ENCODE results near the gene CYSTM1.

- TF ChIP-seq CEBPB (IDR thresholded peaks at IDR 0.05) (no peak), EP300 (IDR thresholded peaks at IDR 0.05) (no peak), MYC (IDR thresholded peaks at IDR 0.05; ENCODE audit: borderline replicate concordance, low read length) (no peak), POLR2A (IDR thresholded peaks at IDR 0.05; ENCODE audit: low read length) (no peak), CTCF (IDR thresholded peaks at IDR 0.05) (no peak), RAD21 (conservative IDR thresholded peaks at IDR 0.05 in 1 of 2, IDR thresholded peaks at IDR 0.05 in 1 of 2) (no peak), JUNB (IDR thresholded peaks at IDR 0.05) (no peak), CBX2 (IDR thresholded peaks at IDR 0.05; ENCODE audit: borderline replicate concordance, low read depth) (no peak), SREBF2 (IDR thresholded peaks at IDR 0.05) (no peak)
- TF ChIP-seq, protein P1, sequence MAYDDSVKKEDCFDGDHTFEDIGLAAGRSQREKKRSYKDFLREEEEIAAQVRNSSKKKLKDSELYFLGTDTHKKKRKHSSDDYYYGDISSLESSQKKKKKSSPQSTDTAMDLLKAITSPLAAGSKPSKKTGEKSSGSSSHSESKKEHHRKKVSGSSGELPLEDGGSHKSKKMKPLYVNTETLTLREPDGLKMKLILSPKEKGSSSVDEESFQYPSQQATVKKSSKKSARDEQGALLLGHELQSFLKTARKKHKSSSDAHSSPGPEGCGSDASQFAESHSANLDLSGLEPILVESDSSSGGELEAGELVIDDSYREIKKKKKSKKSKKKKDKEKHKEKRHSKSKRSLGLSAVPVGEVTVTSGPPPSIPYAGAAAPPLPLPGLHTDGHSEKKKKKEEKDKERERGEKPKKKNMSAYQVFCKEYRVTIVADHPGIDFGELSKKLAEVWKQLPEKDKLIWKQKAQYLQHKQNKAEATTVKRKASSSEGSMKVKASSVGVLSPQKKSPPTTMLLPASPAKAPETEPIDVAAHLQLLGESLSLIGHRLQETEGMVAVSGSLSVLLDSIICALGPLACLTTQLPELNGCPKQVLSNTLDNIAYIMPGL (CRISPR knock-in tag; IDR thresholded peaks at IDR 0.05; ENCODE audit: borderline replicate concordance): no peak
- TF ChIP-seq, protein P2, sequence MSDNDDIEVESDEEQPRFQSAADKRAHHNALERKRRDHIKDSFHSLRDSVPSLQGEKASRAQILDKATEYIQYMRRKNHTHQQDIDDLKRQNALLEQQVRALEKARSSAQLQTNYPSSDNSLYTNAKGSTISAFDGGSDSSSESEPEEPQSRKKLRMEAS (IDR thresholded peaks at IDR 0.05): no peak
Measured at GRCh38 chr5:140275837-140276236, 100.8 kb downstream of the CYSTM1 start.

Measured in A549 (cell line).